Measurements from ENCODE around the gene GLP1R. TPM values are rescaled to one million over a fixed set of nuclear protein-coding genes. Genes with fewer than 3 reads are reported as not detected.

The GLP1R gene
- total and polyA plus RNA-seq, 4 donors: 0.06 to 1.3 (median 0.13) TPM

DNA sequence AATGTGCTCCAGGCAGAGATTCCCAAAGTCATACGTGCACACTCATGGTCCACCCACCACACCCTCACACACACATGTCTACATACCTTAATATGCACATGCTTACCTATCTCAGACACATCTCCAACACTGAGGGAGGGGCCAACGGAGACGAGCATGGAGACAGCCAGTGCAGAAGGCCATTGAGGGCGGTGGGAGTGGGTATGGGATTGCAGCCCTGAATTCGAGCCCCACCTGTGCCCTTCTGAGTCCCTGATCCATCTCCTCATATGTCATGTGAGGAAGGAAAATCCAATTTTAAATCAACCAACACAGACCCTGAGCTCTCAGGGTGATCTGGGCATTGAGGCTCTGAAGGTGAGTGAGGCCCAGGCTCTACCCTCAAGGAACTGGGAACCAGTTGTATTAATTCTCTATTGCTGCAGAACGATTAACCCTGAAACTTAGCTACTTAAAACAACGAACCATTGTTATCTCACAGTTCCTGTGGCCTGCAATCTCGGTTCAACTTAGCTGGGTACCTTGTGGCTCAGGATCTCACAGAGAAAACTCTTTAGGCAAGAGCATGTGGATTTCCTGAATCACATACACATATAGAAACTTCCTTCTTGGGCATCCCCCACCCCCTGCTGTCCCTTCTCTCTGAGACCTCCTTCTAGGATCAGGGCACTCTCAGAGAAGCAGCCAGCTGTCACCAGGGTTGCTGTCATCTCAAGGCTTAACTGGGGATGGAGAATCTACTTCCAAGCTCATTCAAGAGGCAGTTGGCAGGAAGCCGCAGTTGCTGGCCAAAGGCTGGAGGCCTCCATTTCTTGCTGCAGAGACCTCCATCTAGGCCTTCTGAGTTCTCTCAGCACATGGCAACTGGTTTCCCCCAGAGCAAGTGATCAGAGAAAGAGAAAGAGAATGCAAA, 28.3 kb downstream of the GLP1R start:
- Histone ChIP-seq H3K9me3 (ENCODE audit: control insufficient read depth in 4 of 4, insufficient read depth in 3 of 4, low read length in 3 of 4) (no peaks in the 10 kb centered on the region), H3K27ac (ENCODE audit: low read depth in 1 of 2, low read length in 1 of 2) (no peak overlapping the region), H3K4me3 (no peak overlapping the region), H3K27me3 (ENCODE audit: control insufficient read depth in 3 of 3, insufficient read depth in 3 of 3, low read length in 2 of 3) (no peaks in the 10 kb centered on the region), H3K36me3 (ENCODE audit: control insufficient read depth in 4 of 4, insufficient read depth in 4 of 4, low read length in 4 of 4) (no peaks in the 10 kb centered on the region), H3K9ac (ENCODE audit: insufficient read depth in 1 of 2, low read length in 2 of 2) (no peak overlapping the region), H3K4me1 (ENCODE audit: control insufficient read depth in 5 of 5, insufficient read depth in 5 of 5, low read length in 5 of 5) (no peaks in the 10 kb centered on the region)
- DNase-seq (peak in 1 of 3 donors; percentile 6), ATAC-seq (ENCODE audit: insufficient read depth, low FRiP score) (no peak)
- TF ChIP-seq CTCF (IDR thresholded peaks at IDR 0.05; ENCODE audit: control extremely low read depth, extremely low read depth): no peak
- WGBS, 2 donors: 73 to 74% methylated on average over 9 of the region's 9 CpGs

GRCh38 chr6:39077882-39078594, 29.5 kb downstream of the GLP1R start:
- 88 to 89% methylated on average over 11 of the region's 11 CpGs for WGBS, 2 donors
- Histone ChIP-seq H3K36me3 (ENCODE audit: control insufficient read depth in 4 of 4, insufficient read depth in 4 of 4, low read length in 4 of 4) (no peaks in the 10 kb centered on the region), H3K27me3 (ENCODE audit: control insufficient read depth in 3 of 3, insufficient read depth in 3 of 3, low read length in 2 of 3) (no peaks in the 10 kb centered on the region), H3K9me3 (ENCODE audit: control insufficient read depth in 4 of 4, insufficient read depth in 3 of 4, low read length in 3 of 4) (no peaks in the 10 kb centered on the region), H3K4me1 (ENCODE audit: control insufficient read depth in 5 of 5, insufficient read depth in 5 of 5, low read length in 5 of 5) (no peaks in the 10 kb centered on the region), H3K9ac (ENCODE audit: insufficient read depth in 1 of 2, low read length in 2 of 2) (no peak overlapping the region), H3K27ac (ENCODE audit: low read depth in 1 of 2, low read length in 1 of 2) (no peak overlapping the region), H3K4me3 (no peak overlapping the region)
- TF ChIP-seq CTCF (IDR thresholded peaks at IDR 0.05; ENCODE audit: control extremely low read depth, extremely low read depth): no peak
- peak in 1 of 3 donors; percentile 9 for DNase-seq
- no peak for ATAC-seq (ENCODE audit: insufficient read depth, low FRiP score)

GRCh38 chr6:39078695-39079094, 30.1 kb downstream of the GLP1R start:
- no peak overlapping the region for H3K27ac ChIP-seq (ENCODE audit: low read depth in 1 of 2, low read length in 1 of 2)
- DNase-seq: no peak
- H3K9me3 ChIP-seq (ENCODE audit: control insufficient read depth in 4 of 4, insufficient read depth in 3 of 4, low read length in 3 of 4): no peaks in the 10 kb centered on the region
- WGBS, 2 donors: 81 to 93% methylated on average over 3 of the region's 3 CpGs
- H3K36me3 ChIP-seq (ENCODE audit: control insufficient read depth in 4 of 4, insufficient read depth in 4 of 4, low read length in 4 of 4): no peaks in the 10 kb centered on the region
- no peak overlapping the region for H3K9ac ChIP-seq (ENCODE audit: insufficient read depth in 1 of 2, low read length in 2 of 2)
- TF ChIP-seq CTCF (IDR thresholded peaks at IDR 0.05; ENCODE audit: control extremely low read depth, extremely low read depth): no peak
- no peak for ATAC-seq (ENCODE audit: insufficient read depth, low FRiP score)
- H3K4me1 ChIP-seq (ENCODE audit: control insufficient read depth in 5 of 5, insufficient read depth in 5 of 5, low read length in 5 of 5): no peaks in the 10 kb centered on the region
- H3K27me3 ChIP-seq (ENCODE audit: control insufficient read depth in 3 of 3, insufficient read depth in 3 of 3, low read length in 2 of 3): no peaks in the 10 kb centered on the region
- H3K4me3 ChIP-seq: no peak overlapping the region

Measured in lung (tissue), 12 donors.